Keratinocyte (primary cell): Measurements from ENCODE around the gene DNAJA4. TPM values are rescaled to one million over a fixed set of nuclear protein-coding genes. Genes with fewer than 3 reads are reported as not detected.

Source experiments
- DNase-seq: peaks from one replicate; pipeline ENCODE4 v3.0.0-alpha.2; 2011; ENCODE audit warnings: low read depth, missing footprints, low spot score
- FAIRE-seq: peaks from 2 replicates; lab custom pipeline; 2011; peaks lifted over from hg19 to GRCh38; lab: Jason Lieb, UNC
- H2AFZ ChIP-seq: 2 replicates; pipeline ENCODE4 v1.6.0; 2012; ENCODE audit warnings: low read length, control low read depth, inconsistent platforms; ENCODE audit not compliant: control insufficient read depth
- H3K27ac ChIP-seq: 2 replicates; pipeline ENCODE4 v1.5.1; 2011; ENCODE audit warnings: low read length; ENCODE audit not compliant: control insufficient read depth, insufficient read depth
- H3K27me3 ChIP-seq: 3 replicates; pipeline ENCODE4 v1.6.0; 2011; ENCODE audit warnings: low read length; ENCODE audit not compliant: control insufficient read depth, insufficient read depth; ENCODE audit errors: extremely low read depth
- H3K36me3 ChIP-seq, 2 experiments: 2 replicates in 1 of 2; 3 replicates in 1 of 2; pipeline ENCODE4 v1.5.1; 2011; ENCODE audit warnings: low read length in 2 of 2, mild to moderate bottlenecking in 1 of 2; ENCODE audit not compliant: control insufficient read depth in 2 of 2, insufficient read depth in 2 of 2; ENCODE audit errors: extremely low read depth in 1 of 2
- H3K4me1 ChIP-seq: 3 replicates; pipeline ENCODE4 v1.5.1; 2011; ENCODE audit warnings: low read length; ENCODE audit not compliant: control insufficient read depth, insufficient read depth; ENCODE audit errors: extremely low read depth
- H3K4me2 ChIP-seq: 3 replicates; pipeline ENCODE4 v1.6.0; 2011; ENCODE audit warnings: low read depth, low read length; ENCODE audit not compliant: control insufficient read depth, insufficient read depth; ENCODE audit errors: extremely low read depth
- H3K4me3 ChIP-seq, 3 experiments: fragments of 200-600 bp in 1 of 3; sonication (generic) in 1 of 3; 2 replicates in 2 of 3; 3 replicates in 1 of 3; pipeline ENCODE4 v1.5.1; 2011 to 2016; ENCODE audit warnings: low read length in 3 of 3, mild to moderate bottlenecking in 3 of 3, control low read depth in 2 of 3, inconsistent platforms in 1 of 3, low read depth in 1 of 3, mixed read lengths in 1 of 3, mixed run types in 1 of 3, moderate library complexity in 1 of 3; ENCODE audit not compliant: control insufficient read depth in 2 of 3, insufficient read depth in 2 of 3; ENCODE audit errors: extremely low read depth in 1 of 3
- H3K79me2 ChIP-seq: 2 replicates; pipeline ENCODE4 v1.6.0; 2012; ENCODE audit warnings: low read length; ENCODE audit not compliant: control insufficient read depth, insufficient read depth
- H3K9ac ChIP-seq: 3 replicates; pipeline ENCODE4 v1.6.0; 2011; ENCODE audit warnings: low read length; ENCODE audit not compliant: control insufficient read depth, insufficient read depth; ENCODE audit errors: extremely low read depth
- H3K9me1 ChIP-seq: 3 replicates; pipeline ENCODE4 v1.6.0; 2011; ENCODE audit warnings: low read length; ENCODE audit not compliant: control insufficient read depth, insufficient read depth; ENCODE audit errors: extremely low read depth
- H3K9me3 ChIP-seq: 2 replicates; pipeline ENCODE4 v1.5.1; 2012; ENCODE audit warnings: low read depth, low read length; ENCODE audit not compliant: control insufficient read depth
- H4K20me1 ChIP-seq: 3 replicates; pipeline ENCODE4 v1.6.0; 2011; ENCODE audit warnings: low read length; ENCODE audit not compliant: control insufficient read depth, insufficient read depth; ENCODE audit errors: extremely low read depth
- EZH2 ChIP-seq: IDR thresholded peaks from one replicate; pipeline ENCODE4 v1.6.1; 2012; ENCODE audit warnings: inconsistent platforms, mild to moderate bottlenecking, low read length, moderate library complexity
- dilution Hi-C: fragments of 300-500 bp; cut with MboI; formaldehyde crosslinking; loops from one replicate; pipeline ENCODE4 v1.7.0; 2020; ENCODE audit warnings: low sequenced_read_pairs; ENCODE audit not compliant: extremely low pct_ligation_motif_present
- polyA plus RNA-seq, 5 experiments: library from polyadenylated mRNA; depleted of rRNA in 3 of 5; stranded (reverse) in 3 of 5; stranded (forward) in 1 of 5; unstranded in 1 of 5; fragments of >200 nt; gene quantifications; 1 replicate in 1 of 5; 2 replicates in 3 of 5; 3 replicates in 1 of 5; pipeline versions ENCODE4 v1.2.1 to v1.2.3, GENCODE V29; 2011 to 2012; ENCODE audit warnings: missing spikeins in 2 of 5, low read depth in 1 of 5, low replicate concordance in 1 of 5
- TF ChIP-seq, protein P1 (sequence below), 3 experiments: IDR thresholded peaks in 1 of 3; conservative IDR thresholded peaks in 1 of 3; optimal IDR thresholded peaks in 1 of 3; 2 replicates in 2 of 3; 3 replicates in 1 of 3; pipeline versions ENCODE3 to v1.5.1; 2011; ENCODE audit warnings: low read length in 3 of 3, mild to moderate bottlenecking in 3 of 3, moderate library complexity in 2 of 3, control low read depth in 1 of 3, inconsistent platforms in 1 of 3; ENCODE audit not compliant: insufficient read depth in 2 of 3; ENCODE audit errors: extremely low read depth in 1 of 3

The DNAJA4 gene
- polyA plus RNA-seq, 1 donor (not counting 4 experiments of a cell fraction or from before 2014, with no cell fraction given) = 4.1 TPM

DNA sequence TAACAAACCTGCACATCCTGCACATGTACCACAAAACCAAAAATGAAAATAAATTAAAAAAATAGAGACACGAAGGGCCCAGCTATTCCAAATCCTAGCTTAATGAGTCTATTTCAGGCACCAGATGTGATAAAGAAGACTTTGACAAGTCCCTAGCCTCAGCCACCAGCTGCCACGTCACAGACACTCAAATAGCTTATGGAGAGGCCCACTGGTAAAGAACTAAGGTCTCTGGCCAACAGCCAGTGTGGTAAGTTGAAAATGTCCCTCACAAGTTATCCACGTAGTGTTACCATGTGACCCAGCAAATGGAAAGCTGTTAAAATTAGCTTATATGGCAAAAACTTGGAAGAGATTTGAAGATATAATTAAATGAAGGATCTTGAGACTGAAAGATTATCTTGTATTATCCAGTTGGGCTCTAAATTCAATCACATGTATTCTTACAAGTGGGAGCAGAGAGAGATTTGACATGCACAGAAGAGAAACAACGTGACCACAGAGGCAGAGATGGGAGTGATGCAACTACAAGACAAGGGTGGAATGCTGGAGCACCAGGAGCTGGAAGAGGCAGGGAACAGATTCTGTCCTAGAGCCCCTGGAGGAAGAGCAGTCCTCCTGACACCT lies 40.9 kb upstream of the DNAJA4 start:
- FAIRE-seq (no peak), DNase-seq (no peak)
- H2AFZ ChIP-seq = no peak overlapping the region
- no peaks in the 10 kb centered on the region for H3K4me1 ChIP-seq
- H3K27me3 ChIP-seq = no peaks in the 10 kb centered on the region
- H3K36me3 ChIP-seq = no peaks in the 10 kb centered on the region
- H3K9me3 ChIP-seq = no peaks in the 10 kb centered on the region
- no peaks in the 10 kb centered on the region for H3K9me1 ChIP-seq
- H3K4me2 ChIP-seq = no peak overlapping the region
- dilution Hi-C loops = no loop called here
- no peak overlapping the region for H3K4me3 ChIP-seq
- H3K9ac ChIP-seq = no peak overlapping the region
- H4K20me1 ChIP-seq = no peaks in the 10 kb centered on the region
- no peaks in the 10 kb centered on the region for H3K79me2 ChIP-seq
- TF ChIP-seq, protein P1, sequence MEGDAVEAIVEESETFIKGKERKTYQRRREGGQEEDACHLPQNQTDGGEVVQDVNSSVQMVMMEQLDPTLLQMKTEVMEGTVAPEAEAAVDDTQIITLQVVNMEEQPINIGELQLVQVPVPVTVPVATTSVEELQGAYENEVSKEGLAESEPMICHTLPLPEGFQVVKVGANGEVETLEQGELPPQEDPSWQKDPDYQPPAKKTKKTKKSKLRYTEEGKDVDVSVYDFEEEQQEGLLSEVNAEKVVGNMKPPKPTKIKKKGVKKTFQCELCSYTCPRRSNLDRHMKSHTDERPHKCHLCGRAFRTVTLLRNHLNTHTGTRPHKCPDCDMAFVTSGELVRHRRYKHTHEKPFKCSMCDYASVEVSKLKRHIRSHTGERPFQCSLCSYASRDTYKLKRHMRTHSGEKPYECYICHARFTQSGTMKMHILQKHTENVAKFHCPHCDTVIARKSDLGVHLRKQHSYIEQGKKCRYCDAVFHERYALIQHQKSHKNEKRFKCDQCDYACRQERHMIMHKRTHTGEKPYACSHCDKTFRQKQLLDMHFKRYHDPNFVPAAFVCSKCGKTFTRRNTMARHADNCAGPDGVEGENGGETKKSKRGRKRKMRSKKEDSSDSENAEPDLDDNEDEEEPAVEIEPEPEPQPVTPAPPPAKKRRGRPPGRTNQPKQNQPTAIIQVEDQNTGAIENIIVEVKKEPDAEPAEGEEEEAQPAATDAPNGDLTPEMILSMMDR (optimal IDR thresholded peaks at IDR 0.05 in 1 of 3, IDR thresholded peaks at IDR 0.05 in 1 of 3, conservative IDR thresholded peaks at IDR 0.05 in 1 of 3; ENCODE audit: extremely low read depth in 1 of 3, insufficient read depth in 2 of 3, low read length in 3 of 3) = no peak
- no peak for TF ChIP-seq EZH2
- no peak overlapping the region for H3K27ac ChIP-seq

DNA sequence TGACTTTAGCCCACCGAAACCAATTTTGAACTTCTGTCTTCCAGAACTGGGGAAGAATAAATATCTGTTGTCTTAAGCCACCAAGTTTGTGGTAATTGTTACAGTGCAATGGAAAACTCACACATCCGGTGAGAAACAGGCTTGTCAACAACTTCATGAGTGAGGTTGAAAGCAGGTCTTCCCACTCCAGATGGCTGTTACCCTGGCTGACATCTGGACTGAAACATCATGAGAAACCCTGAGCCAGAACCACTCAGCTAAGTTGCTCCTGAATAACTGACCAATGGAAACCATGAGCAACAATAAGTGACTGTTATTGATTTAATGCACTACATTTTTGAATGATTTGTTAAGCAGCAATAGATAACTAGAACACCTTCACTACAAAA lies 40.3 kb upstream of the DNAJA4 start:
- FAIRE-seq (no peak), DNase-seq (no peak)
- TF ChIP-seq, protein P1 (optimal IDR thresholded peaks at IDR 0.05 in 1 of 3, IDR thresholded peaks at IDR 0.05 in 1 of 3, conservative IDR thresholded peaks at IDR 0.05 in 1 of 3; ENCODE audit: extremely low read depth in 1 of 3, insufficient read depth in 2 of 3, low read length in 3 of 3) = no peak
- no peak for TF ChIP-seq EZH2
- Histone ChIP-seq H3K27ac (no peak overlapping the region), H3K27me3 (no peaks in the 10 kb centered on the region), H3K4me1 (no peaks in the 10 kb centered on the region), H3K79me2 (no peaks in the 10 kb centered on the region), H3K4me2 (no peak overlapping the region), H2AFZ (no peak overlapping the region), H3K36me3 (no peaks in the 10 kb centered on the region), H3K9me1 (no peaks in the 10 kb centered on the region), H3K4me3 (no peak overlapping the region), H4K20me1 (no peaks in the 10 kb centered on the region), H3K9ac (no peak overlapping the region), H3K9me3 (no peaks in the 10 kb centered on the region)
- dilution Hi-C loops = no loop called here
